ENCODE measurements around the gene MTX2.

The MTX2 gene

GRCh38 chr2:176378323-176378722, 109.1 kb downstream of the MTX2 start:
- no peak for DNase-seq (ENCODE audit: low read depth in 2 of 2)

DNA sequence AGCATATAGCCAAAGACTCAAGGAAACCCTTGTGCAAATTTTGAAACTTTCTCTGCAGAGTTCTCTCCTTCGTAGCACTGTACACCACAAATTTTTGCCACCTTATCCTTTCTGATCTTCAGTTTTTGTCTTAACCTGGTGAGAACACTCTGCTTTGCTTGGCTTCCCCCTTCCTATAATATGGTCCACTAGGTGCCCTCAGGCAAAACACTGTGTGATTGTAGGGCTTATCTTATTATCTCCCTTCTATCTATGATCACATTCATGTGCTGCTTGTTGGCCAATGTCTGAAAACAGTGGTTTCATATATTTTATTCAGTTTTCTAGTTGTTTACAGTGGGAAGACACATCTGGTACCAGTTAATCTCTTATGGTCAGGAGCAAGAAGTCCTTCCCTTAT, 111.1 kb downstream of the MTX2 start:
- no peak for DNase-seq (ENCODE audit: low read depth in 2 of 2)

GRCh38 chr2:176383100-176383499, 113.9 kb downstream of the MTX2 start:
- DNase-seq (ENCODE audit: low read depth in 2 of 2): no peak

DNA sequence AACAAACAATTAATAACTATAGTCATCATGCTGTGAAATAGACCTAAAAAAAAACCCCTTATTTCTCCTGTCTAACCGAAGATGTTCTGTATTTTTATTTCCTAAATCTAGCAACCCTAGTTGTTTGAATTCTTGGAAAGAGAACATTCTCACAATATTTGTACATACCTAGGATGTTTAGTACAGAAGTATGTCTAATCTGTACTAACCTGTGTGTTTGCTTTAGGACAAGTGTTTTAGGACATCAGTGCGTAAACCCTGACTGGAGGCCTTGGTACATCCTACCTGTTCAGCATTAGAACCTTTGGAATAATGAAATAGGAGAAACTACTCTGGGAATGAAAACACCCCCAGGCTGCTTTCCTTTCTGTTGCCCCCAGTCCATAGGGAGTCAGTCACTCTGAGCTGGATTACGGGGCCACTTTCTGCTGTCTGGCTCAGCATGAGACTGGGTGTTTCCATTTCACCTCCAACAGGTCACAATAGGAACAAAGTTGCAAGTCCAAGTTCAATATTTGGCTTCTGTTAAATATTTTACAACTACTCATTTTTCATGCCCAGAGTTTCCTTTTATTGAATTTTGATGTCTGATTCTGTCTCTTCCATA, 114.7 kb downstream of the MTX2 start:
- DNase-seq (ENCODE audit: low read depth in 2 of 2): no peak

- DNase-seq (ENCODE audit: low read depth in 2 of 2): no peak
These were observed 116.0 kb downstream of the MTX2 start for GRCh38 chr2:176385219-176385759.

- DNase-seq (ENCODE audit: low read depth in 2 of 2): no peak
These were observed 116.6 kb downstream of the MTX2 start for GRCh38 chr2:176385838-176386237.

Data from stimulated activated CD8-positive, alpha-beta memory T cell treated with anti-CD3 and anti-CD28 coated beads, Interleukin-15, amount 100 ng/mL, for 4 hours (primary cell).